H1 (cell line): ENCODE results near the gene HIBADH. TPM values are rescaled to one million over a fixed set of nuclear protein-coding genes. Genes with fewer than 3 reads are reported as not detected.

ENCODE experiments used
- CTCF ChIA-PET: fragments of 300-600 bp; sonication (Branson Sonifier 250); formaldehyde crosslinking; loops from one replicate; lab custom pipeline; 2021; ENCODE audit not compliant: partially characterized antibody; lab: Charles Lee
- POLR2A ChIA-PET: fragments of 300-600 bp; sonication (Branson Sonifier 250); formaldehyde crosslinking; loops from one replicate; lab custom pipeline; 2021; ENCODE audit warnings: inconsistent platforms; ENCODE audit not compliant: partially characterized antibody; lab: Charles Lee
- DNase-seq, 2 experiments: peaks; one replicate each; pipeline versions ENCODE4 v3.0.0 to v3.0.0-alpha.2; 2010 to 2022; ENCODE audit warnings: low spot score in 2 of 2, low read depth in 1 of 2, mixed read lengths in 1 of 2
- FAIRE-seq: peaks from 2 replicates; lab custom pipeline; 2011; peaks lifted over from hg19 to GRCh38; lab: Jason Lieb, UNC
- H2AFZ ChIP-seq: 2 replicates; pipeline ENCODE4 v1.8.1; 2012; ENCODE audit warnings: low read length, inconsistent platforms
- H2AK5ac ChIP-seq: 2 replicates; pipeline ENCODE4 v1.6.1; 2013; ENCODE audit warnings: low read depth, low read length
- H2BK120ac ChIP-seq: replicated peaks from 2 replicates; pipeline ENCODE3; 2013; ENCODE audit warnings: low read depth, low read length, inconsistent platforms
- H2BK12ac ChIP-seq: 2 replicates; pipeline ENCODE4 v1.6.1; 2013; ENCODE audit warnings: low read depth, low read length
- H2BK15ac ChIP-seq: 2 replicates; pipeline ENCODE4 v1.6.1; 2013; ENCODE audit warnings: low read length
- H2BK20ac ChIP-seq: 2 replicates; pipeline ENCODE4 v1.6.1; 2013; ENCODE audit warnings: low read length
- H2BK5ac ChIP-seq: 2 replicates; pipeline ENCODE4 v1.6.1; 2013; ENCODE audit warnings: low read depth, low read length
- H3K14ac ChIP-seq: 2 replicates; pipeline ENCODE4 v1.6.1; 2013; ENCODE audit warnings: inconsistent platforms; ENCODE audit not compliant: insufficient read length
- H3K18ac ChIP-seq: 2 replicates; pipeline ENCODE4 v1.6.1; 2013; ENCODE audit warnings: low read length; ENCODE audit errors: extremely low read depth
- H3K23ac ChIP-seq: 2 replicates; pipeline ENCODE4 v1.6.1; 2013; ENCODE audit warnings: inconsistent platforms; ENCODE audit not compliant: insufficient read length
- H3K23me2 ChIP-seq: 2 replicates; pipeline ENCODE4 v1.6.1; 2013; ENCODE audit warnings: low read depth, low read length
- H3K27ac ChIP-seq: 2 replicates; pipeline ENCODE4 v1.6.1; 2011; ENCODE audit warnings: low read depth, low read length, inconsistent platforms
- H3K27me3 ChIP-seq, 4 experiments: replicated peaks in 1 of 4; 1 replicate in 1 of 4; 2 replicates in 3 of 4; pipeline versions ENCODE4 v1.6.1 to v1.8.1; 2011 to 2013; ENCODE audit warnings: low read length in 3 of 4, mild to moderate bottlenecking in 3 of 4, inconsistent platforms in 2 of 4, mixed read lengths in 2 of 4, moderate library complexity in 1 of 4; ENCODE audit not compliant: control insufficient read depth in 3 of 4, insufficient read depth in 3 of 4; ENCODE audit errors: extremely low read depth in 1 of 4
- H3K36me3 ChIP-seq, 4 experiments: 2 replicates each; pipeline versions ENCODE4 v1.6.1 to v1.8.1; 2011 to 2013; ENCODE audit warnings: mild to moderate bottlenecking in 4 of 4, low read length in 3 of 4, moderate library complexity in 2 of 4, control low read depth in 1 of 4, inconsistent platforms in 1 of 4; ENCODE audit not compliant: insufficient read depth in 4 of 4, control insufficient read depth in 2 of 4
- H3K4ac ChIP-seq: replicated peaks from 2 replicates; pipeline ENCODE3; 2013; ENCODE audit warnings: low read length, low read depth, mixed read lengths, inconsistent platforms; ENCODE audit not compliant: insufficient read length
- H3K4me1 ChIP-seq, 4 experiments: replicated peaks in 1 of 4; 1 replicate in 1 of 4; 2 replicates in 3 of 4; pipeline versions ENCODE4 v1.6.1 to v1.8.1; 2011 to 2013; ENCODE audit warnings: low read length in 3 of 4, inconsistent platforms in 2 of 4, mixed read lengths in 1 of 4; ENCODE audit not compliant: insufficient read depth in 4 of 4, control insufficient read depth in 3 of 4
- H3K4me2 ChIP-seq, 2 experiments: 2 replicates each; pipeline versions ENCODE4 v1.6.1 to v1.8.1; 2011 to 2013; ENCODE audit warnings: low read depth in 2 of 2, low read length in 2 of 2, control low read depth in 1 of 2, inconsistent platforms in 1 of 2, mild to moderate bottlenecking in 1 of 2; ENCODE audit not compliant: insufficient read depth in 1 of 2
- H3K4me3 ChIP-seq, 4 experiments: fragments of 200-600, 300-600 bp in 1 of 4; sonication (generic), shearing (Covaris generic), sonication (Bioruptor Twin) in 1 of 4; 2 replicates each; pipeline versions ENCODE4 v1.5.1 to v1.8.1; 2011 to 2016; ENCODE audit warnings: low read length in 4 of 4, low read depth in 3 of 4, control low read depth in 2 of 4, inconsistent platforms in 2 of 4, mild to moderate bottlenecking in 2 of 4, mixed read lengths in 1 of 4, moderate library complexity in 1 of 4; ENCODE audit not compliant: insufficient read depth in 2 of 4; ENCODE audit errors: extremely low read depth in 1 of 4
- H3K56ac ChIP-seq: replicated peaks from 2 replicates; pipeline ENCODE3; 2013; ENCODE audit warnings: low read depth, mild to moderate bottlenecking, mixed read lengths, low read length, inconsistent platforms; ENCODE audit not compliant: insufficient read length
- H3K79me1 ChIP-seq: 2 replicates; pipeline ENCODE4 v1.6.1; 2013; ENCODE audit warnings: low read depth, low read length, control low read depth
- H3K79me2 ChIP-seq, 2 experiments: 2 replicates each; pipeline versions ENCODE4 v1.6.1 to v1.8.1; 2012 to 2013; ENCODE audit warnings: low read length in 2 of 2, mild to moderate bottlenecking in 2 of 2, inconsistent platforms in 1 of 2; ENCODE audit not compliant: insufficient read depth in 2 of 2, control insufficient read depth in 1 of 2
- H3K9ac ChIP-seq, 4 experiments: replicated peaks in 1 of 4; 1 replicate in 1 of 4; 2 replicates in 3 of 4; pipeline versions ENCODE4 v1.6.1 to v1.8.1; 2011 to 2013; ENCODE audit warnings: low read depth in 3 of 4, low read length in 3 of 4, control low read depth in 2 of 4, mild to moderate bottlenecking in 2 of 4, moderate library complexity in 2 of 4, inconsistent platforms in 1 of 4; ENCODE audit errors: extremely low read depth in 1 of 4
- H3K9me3 ChIP-seq, 2 experiments: 2 replicates each; pipeline versions ENCODE4 v1.6.1 to v1.8.1; 2012 to 2013; ENCODE audit warnings: mild to moderate bottlenecking in 2 of 2, moderate library complexity in 2 of 2, control low read depth in 1 of 2, inconsistent platforms in 1 of 2, low read depth in 1 of 2, low read length in 1 of 2, mixed read lengths in 1 of 2; ENCODE audit not compliant: insufficient read depth in 2 of 2
- H4K20me1 ChIP-seq, 2 experiments: replicated peaks in 1 of 2; 2 replicates each; pipeline versions ENCODE3 to v1.8.1; 2011 to 2013; ENCODE audit warnings: inconsistent platforms in 2 of 2, low read length in 2 of 2, mild to moderate bottlenecking in 1 of 2; ENCODE audit not compliant: insufficient read depth in 2 of 2, control insufficient read depth in 1 of 2
- H4K5ac ChIP-seq: 2 replicates; pipeline ENCODE4 v1.6.1; 2013; ENCODE audit warnings: low read length, low read depth, mixed read lengths, inconsistent platforms; ENCODE audit not compliant: insufficient read length
- H4K8ac ChIP-seq: 2 replicates; pipeline ENCODE4 v1.8.0; 2013; ENCODE audit warnings: mild to moderate bottlenecking, moderate library complexity, low read length, inconsistent platforms; ENCODE audit not compliant: insufficient read depth; ENCODE audit errors: extremely low read depth
- H4K91ac ChIP-seq: replicated peaks from 2 replicates; pipeline ENCODE3; 2013; ENCODE audit warnings: low read length, mixed read lengths, inconsistent platforms; ENCODE audit not compliant: insufficient read length
- ATF3 ChIP-seq: IDR thresholded peaks from 2 replicates; pipeline ENCODE4 v1.6.1; 2011; ENCODE audit warnings: low read depth, mild to moderate bottlenecking, low read length; ENCODE audit not compliant: insufficient read depth
- CHD2 ChIP-seq: IDR thresholded peaks from 2 replicates; pipeline ENCODE4 v1.6.1; 2012; ENCODE audit warnings: low read length, improper control_type of control experiment
- CTBP2 ChIP-seq: IDR thresholded peaks from 2 replicates; pipeline ENCODE4 v1.7.0; 2011; ENCODE audit warnings: borderline replicate concordance, mild to moderate bottlenecking, moderate library complexity, mixed read lengths, low read length; ENCODE audit not compliant: insufficient read depth, insufficient read length
- E2F6 ChIP-seq: IDR thresholded peaks from 2 replicates; pipeline ENCODE4 v1.6.1; 2012; ENCODE audit warnings: inconsistent platforms
- FOSL1 ChIP-seq: IDR thresholded peaks from 2 replicates; pipeline ENCODE4 v1.6.1; 2011; ENCODE audit warnings: mild to moderate bottlenecking, low read depth, low read length, moderate library complexity; ENCODE audit not compliant: insufficient read depth
- KDM4A ChIP-seq: IDR thresholded peaks from one replicate; pipeline ENCODE4 v1.7.1; 2012; ENCODE audit warnings: low read depth, mild to moderate bottlenecking, moderate library complexity, low read length, inconsistent platforms; ENCODE audit not compliant: severe bottlenecking
- KDM5A ChIP-seq: fragments of 200-600 bp; IDR thresholded peaks from 2 replicates; pipeline ENCODE4 v1.7.1; 2012; ENCODE audit warnings: mild to moderate bottlenecking, low read length, inconsistent platforms, mixed read lengths
- RBBP5 ChIP-seq: IDR thresholded peaks from 2 replicates; pipeline ENCODE4 v1.7.1; 2012; ENCODE audit warnings: low read depth, mild to moderate bottlenecking, inconsistent platforms, low read length, moderate library complexity, borderline replicate concordance
- RXRA ChIP-seq: IDR thresholded peaks from 2 replicates; pipeline ENCODE4 v1.6.1; 2011; ENCODE audit warnings: low read depth, mild to moderate bottlenecking, low read length, moderate library complexity; ENCODE audit not compliant: insufficient read depth
- SP2 ChIP-seq: IDR thresholded peaks from 2 replicates; pipeline ENCODE4 v1.6.1; 2012; ENCODE audit warnings: mild to moderate bottlenecking, low read length, inconsistent platforms
- TCF12 ChIP-seq: IDR thresholded peaks from 2 replicates; pipeline ENCODE4 v1.6.1; 2011; ENCODE audit warnings: low read depth, mild to moderate bottlenecking, low read length
- WGBS, 2 experiments: shearing (Covaris generic) in 1 of 2; methylation state at CpG; one replicate each; pipeline versions ENCODE4 v1.1.6 to v1.1.7; 2013 to 2015; ENCODE audit warnings: low lambda C conversion rate in 2 of 2, mixed read lengths in 2 of 2, inconsistent platforms in 1 of 2, low coverage in 1 of 2, missing lambda C conversion rate in 1 of 2; ENCODE audit not compliant: insufficient replicate concordance in 2 of 2, insufficient coverage in 1 of 2, insufficient read length in 1 of 2; ENCODE audit errors: extremely low coverage in 1 of 2, missing lambda C conversion rate in 1 of 2; 5-methylcytosine and 5-hydroxymethylcytosine counted together
- polyA plus RNA-seq, 7 experiments: library from polyadenylated mRNA; depleted of rRNA in 3 of 7; stranded (reverse) in 5 of 7; unstranded in 2 of 7; fragments of >200 nt in 5 of 7; fragments of 200-250 nt in 2 of 7; gene quantifications; 1 replicate in 5 of 7; 2 replicates in 1 of 7; 4 replicates in 1 of 7; pipeline versions ENCODE4 v1.2.1 to v1.2.3, GENCODE V29; 2011 to 2013; ENCODE audit warnings: missing spikeins in 2 of 7, mixed read lengths in 2 of 7
- total RNA-seq: library from RNA; stranded (reverse); fragmentation: NEBNext Ultra II Directional; extraction: Animal tissue kit (Norgen Biotek cat#: 25700); gene quantifications from 2 replicates; pipeline ENCODE4 v1.2.1, GENCODE V29; 2021

Gene HIBADH
- total and polyA plus RNA-seq, 2 of the 8 experiments (the other 6 are each of a cell fraction or from before 2014, with no cell fraction given) = 30.1 to 39.5 TPM

- 80% methylated on average over 1 of the region's 1 CpG; no CpG with 5 or more reads in 1 of the 2 experiments for WGBS, 2 experiments
- POLR2A ChIA-PET = interaction anchor here (0.6 kb wide), 1 partner anchor 405 kb away, joined by 3 read pairs; no protein-coding TSS in a partner anchor
- no peak for TF ChIP-seq CHD2
- no peak for TF ChIP-seq RBBP5
- no peak for TF ChIP-seq KDM4A
- no peak for TF ChIP-seq RXRA
- TF ChIP-seq SP2 = no peak
- no peak for TF ChIP-seq TCF12
- TF ChIP-seq ATF3 = no peak
- TF ChIP-seq FOSL1 = no peak
- no peak for TF ChIP-seq E2F6
- no peak for TF ChIP-seq KDM5A
- no peak for TF ChIP-seq CTBP2
Measured at GRCh38 chr7:27608776-27609495, 53.7 kb downstream of the HIBADH start.

More at GRCh38 chr7:27608776-27609495, 53.7 kb downstream of the HIBADH start:
- Histone ChIP-seq H2BK5ac (no peak overlapping the region), H3K27me3 (no peaks in the 10 kb centered on the region), H3K27ac (no peak overlapping the region), H4K20me1 (no peaks in the 10 kb centered on the region), H3K56ac (no peak overlapping the region), H2BK15ac (no peak overlapping the region), H4K91ac (no peak overlapping the region), H2BK20ac (no peak overlapping the region), H3K18ac (no peak overlapping the region), H3K79me1 (no peaks in the 10 kb centered on the region), H4K8ac (no peak overlapping the region), H2AFZ (no peak overlapping the region), H2BK12ac (no peak overlapping the region), H3K4ac (no peak overlapping the region), H3K4me3 (no peak overlapping the region), H3K9ac (no peak overlapping the region), H3K79me2 (no peaks in the 10 kb centered on the region; a peak in 1 of 4 replicates), H3K14ac (no peak overlapping the region), H3K4me1 (peaks cover 0 to 10% (median under 1%) of the 10 kb centered on the region in 4 experiments; a peak in 4 of 7 replicates), H2AK5ac (no peak overlapping the region), H3K9me3 (no peaks in the 10 kb centered on the region), H2BK120ac (no peak overlapping the region), H3K36me3 (no peaks in the 10 kb centered on the region), H3K23me2 (no peaks in the 10 kb centered on the region), H4K5ac (no peak overlapping the region), H3K4me2 (no peak overlapping the region), H3K23ac (no peak overlapping the region)
- CTCF ChIA-PET = interaction anchor here (0.8 kb wide), 1 partner anchor 23 kb away, joined by 3 read pairs; no protein-coding TSS in a partner anchor
- DNase-seq = no peak
- FAIRE-seq = no peak
